ENCODE data around the gene TSPAN31.

- TF ChIP-seq POLR2A (IDR thresholded peaks at IDR 0.05; ENCODE audit: low read depth, low read length) (no peak), POLR2AphosphoS5 (IDR thresholded peaks at IDR 0.05; ENCODE audit: low read depth, low read length) (no peak), SPI1 (IDR thresholded peaks at IDR 0.05; ENCODE audit: low read depth, low read length) (no peak)
Measured at GRCh38 chr12:57736741-57737466, 7.9 kb upstream of the TSPAN31 start.
